Upper lobe of left lung (tissue), 4 donors: ENCODE measurements around the gene SCP2.

Experiments
- POLR2A ChIP-seq, 4 donors: fragments of 450-650 bp; IDR thresholded peaks; one replicate each; pipeline ENCODE4 v1.5.1; 2016 to 2017; ENCODE audit warnings: antibody characterized with exemption in 4 of 4, mild to moderate bottlenecking in 2 of 4
- TF ChIP-seq, protein P1 (sequence below), 6 experiments: fragments of 450-650 bp in 4 of 6; fragments of 200-600 bp in 2 of 6; sonication (generic) in 2 of 6; IDR thresholded peaks; one replicate each; pipeline ENCODE4 v1.5.1; 2016 to 2019; ENCODE audit warnings: antibody characterized with exemption in 6 of 6

DNA sequence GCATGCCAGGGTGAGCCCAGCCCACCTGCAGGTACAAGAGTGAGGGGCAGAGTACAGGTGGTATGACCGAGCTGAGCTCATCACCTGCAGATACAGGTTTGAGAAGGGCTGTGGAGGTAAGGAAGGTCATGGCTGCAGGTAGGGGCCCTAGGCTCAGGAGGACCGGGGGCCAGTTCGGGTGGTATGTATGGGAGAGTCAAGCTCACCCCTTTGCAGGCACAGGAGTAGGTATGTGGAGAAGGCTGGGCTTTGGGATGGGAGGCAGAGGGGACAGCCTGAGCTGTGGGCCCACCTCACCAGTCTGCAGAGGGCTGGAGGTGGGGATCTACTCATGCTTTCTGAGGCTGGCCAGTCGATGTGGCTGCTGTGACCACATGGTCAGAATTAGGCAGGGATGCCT is 152.2 kb downstream of the SCP2 start:
- TF ChIP-seq, protein P1, sequence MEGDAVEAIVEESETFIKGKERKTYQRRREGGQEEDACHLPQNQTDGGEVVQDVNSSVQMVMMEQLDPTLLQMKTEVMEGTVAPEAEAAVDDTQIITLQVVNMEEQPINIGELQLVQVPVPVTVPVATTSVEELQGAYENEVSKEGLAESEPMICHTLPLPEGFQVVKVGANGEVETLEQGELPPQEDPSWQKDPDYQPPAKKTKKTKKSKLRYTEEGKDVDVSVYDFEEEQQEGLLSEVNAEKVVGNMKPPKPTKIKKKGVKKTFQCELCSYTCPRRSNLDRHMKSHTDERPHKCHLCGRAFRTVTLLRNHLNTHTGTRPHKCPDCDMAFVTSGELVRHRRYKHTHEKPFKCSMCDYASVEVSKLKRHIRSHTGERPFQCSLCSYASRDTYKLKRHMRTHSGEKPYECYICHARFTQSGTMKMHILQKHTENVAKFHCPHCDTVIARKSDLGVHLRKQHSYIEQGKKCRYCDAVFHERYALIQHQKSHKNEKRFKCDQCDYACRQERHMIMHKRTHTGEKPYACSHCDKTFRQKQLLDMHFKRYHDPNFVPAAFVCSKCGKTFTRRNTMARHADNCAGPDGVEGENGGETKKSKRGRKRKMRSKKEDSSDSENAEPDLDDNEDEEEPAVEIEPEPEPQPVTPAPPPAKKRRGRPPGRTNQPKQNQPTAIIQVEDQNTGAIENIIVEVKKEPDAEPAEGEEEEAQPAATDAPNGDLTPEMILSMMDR (IDR thresholded peaks at IDR 0.05): no peak
- no peak for TF ChIP-seq POLR2A (IDR thresholded peaks at IDR 0.05)
